Caco-2 (cell line): Measurements from ENCODE around the gene NDST3. TPM values are rescaled to one million over a fixed set of nuclear protein-coding genes. Genes with fewer than 3 reads are reported as not detected.
"Not testable (repeated sequence)": the region's sequence is repeated elsewhere in the genome, so short reads cannot be mapped to it uniquely, and the experiment has no call there.

Experiments used
- BruUV-seq: library from RNA; stranded (reverse); fragments of 400-500 nt; replicated peaks from 2 replicates; lab custom pipeline; 2021; lab: Mats Ljungman, UMichigan
- CTCF ChIA-PET: fragments of 300-600 bp; sonication (Branson Sonifier 250); formaldehyde crosslinking; loops from one replicate; lab custom pipeline; 2022; ENCODE audit warnings: antibody characterized with exemption; lab: Charles Lee
- POLR2A ChIA-PET: fragments of 300-600 bp; sonication (Branson Sonifier 250); formaldehyde crosslinking; loops from one replicate; lab custom pipeline; 2022; ENCODE audit warnings: antibody characterized with exemption; lab: Charles Lee
- DNase-seq, 2 experiments: peaks; one replicate each; pipeline versions ENCODE4 v3.0.0 to v3.0.0-alpha.2; 2020 to 2022
- H3K27me3 ChIP-seq: replicated peaks from 2 replicates; pipeline ENCODE4 v1.6.0; 2011; ENCODE audit warnings: low read length; ENCODE audit not compliant: control insufficient read depth, insufficient read depth
- H3K36me3 ChIP-seq: 2 replicates; pipeline ENCODE4 v1.5.1; 2011; ENCODE audit warnings: low read length; ENCODE audit not compliant: control insufficient read depth, insufficient read depth
- H3K4me1 ChIP-seq: fragments of 250-450 bp; sonication (Bioruptor Pico); 2 replicates; pipeline ENCODE4 v1.5.1; 2020; ENCODE audit warnings: mild to moderate bottlenecking
- H3K4me3 ChIP-seq: 2 replicates; pipeline ENCODE4 v1.5.1; 2011; ENCODE audit warnings: low read depth, mild to moderate bottlenecking, control low read depth, low read length
- H3K9me3 ChIP-seq: fragments of 250-450 bp; sonication (Bioruptor Pico); 2 replicates; pipeline ENCODE4 v1.5.1; 2020; ENCODE audit warnings: mild to moderate bottlenecking, moderate library complexity
- H3K27ac Mint-ChIP-seq: one replicate; pipeline ENCODE4 v1.8.0; 2022; ENCODE audit warnings: mixed read lengths; ENCODE audit not compliant: unreplicated experiment
- H3K27me3 Mint-ChIP-seq: one replicate; pipeline ENCODE4 v1.8.0; 2022; ENCODE audit warnings: mixed read lengths; ENCODE audit not compliant: insufficient read depth, unreplicated experiment
- H3K36me3 Mint-ChIP-seq: one replicate; pipeline ENCODE4 v1.8.0; 2022; ENCODE audit warnings: mild to moderate bottlenecking, mixed read lengths; ENCODE audit not compliant: insufficient read depth, unreplicated experiment
- H3K4me1 Mint-ChIP-seq: one replicate; pipeline ENCODE4 v1.8.0; 2022; ENCODE audit warnings: low read depth, mixed read lengths; ENCODE audit not compliant: unreplicated experiment
- H3K4me3 Mint-ChIP-seq: one replicate; pipeline ENCODE4 v1.8.0; 2022; ENCODE audit warnings: mild to moderate bottlenecking, moderate library complexity, mixed read lengths; ENCODE audit not compliant: unreplicated experiment
- H3K9me3 Mint-ChIP-seq: one replicate; pipeline ENCODE4 v1.8.0; 2022; ENCODE audit warnings: mixed read lengths; ENCODE audit not compliant: unreplicated experiment
- intact Hi-C: fragments of 100-400 bp; cut with micrococcal nuclease; formaldehyde crosslinking; loops from one replicate; pipeline ENCODE4 v1.10.0; 2022; ENCODE audit not compliant: unreplicated experiment
- total RNA-seq: library from RNA; stranded (reverse); gene quantifications from 2 replicates; pipeline ENCODE4 v1.2.3, GENCODE V29; 2022
- TF ChIP-seq, protein P1 (sequence below), 2 experiments: fragments of 200-600 bp in 1 of 2; IDR thresholded peaks; 1 replicate in 1 of 2; 2 replicates in 1 of 2; pipeline versions ENCODE4 v1.5.1 to v1.8.0; 2011 to 2022; ENCODE audit warnings: antibody characterized with exemption in 1 of 2, control low read depth in 1 of 2, inconsistent platforms in 1 of 2, low read depth in 1 of 2, low read length in 1 of 2, mild to moderate bottlenecking in 1 of 2, moderate library complexity in 1 of 2; ENCODE audit not compliant: insufficient read depth in 1 of 2, severe bottlenecking in 1 of 2, unreplicated experiment in 1 of 2

Gene NDST3
- total RNA-seq, 1 experiment from 2014 or later, result not detected

DNA sequence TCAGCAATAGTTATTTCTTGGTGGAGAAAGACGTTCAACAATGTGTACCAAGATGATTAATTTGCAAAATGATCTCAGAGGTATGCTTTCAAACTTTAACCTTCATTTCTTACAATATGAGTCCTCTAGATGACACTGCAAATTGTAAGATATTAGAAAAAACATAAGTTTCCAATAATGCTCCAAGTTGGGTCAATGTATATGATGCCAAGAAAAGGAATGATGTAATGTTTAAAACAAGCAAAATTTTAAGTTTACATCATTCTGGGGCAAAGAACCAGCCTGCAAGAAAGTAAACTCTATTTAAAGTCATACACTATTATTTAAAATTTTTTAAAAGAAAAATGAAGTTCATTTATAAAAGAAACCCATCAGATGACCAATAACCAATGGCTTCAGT lies 262.4 kb downstream of the NDST3 start:
- no TSS peak for BruUV-seq
- POLR2A ChIA-PET, result no interaction called here
- Histone ChIP-seq H3K4me3 (no peak overlapping the region), H3K36me3 (no peaks in the 10 kb centered on the region), H3K4me1 (no peaks in the 10 kb centered on the region), H3K27me3 (no peaks in the 10 kb centered on the region), H3K9me3 (no peaks in the 10 kb centered on the region)
- Mint-ChIP-seq H3K9me3 (no peaks in the 10 kb centered on the region), H3K4me1 (no peaks in the 10 kb centered on the region), H3K36me3 (no peaks in the 10 kb centered on the region), H3K27ac (no peak overlapping the region), H3K4me3 (no peak overlapping the region), H3K27me3 (no peaks in the 10 kb centered on the region)
- CTCF ChIA-PET, result no interaction called here
- intact Hi-C loops, result no loop called here
- DNase-seq, result no peak
- TF ChIP-seq, protein P1, sequence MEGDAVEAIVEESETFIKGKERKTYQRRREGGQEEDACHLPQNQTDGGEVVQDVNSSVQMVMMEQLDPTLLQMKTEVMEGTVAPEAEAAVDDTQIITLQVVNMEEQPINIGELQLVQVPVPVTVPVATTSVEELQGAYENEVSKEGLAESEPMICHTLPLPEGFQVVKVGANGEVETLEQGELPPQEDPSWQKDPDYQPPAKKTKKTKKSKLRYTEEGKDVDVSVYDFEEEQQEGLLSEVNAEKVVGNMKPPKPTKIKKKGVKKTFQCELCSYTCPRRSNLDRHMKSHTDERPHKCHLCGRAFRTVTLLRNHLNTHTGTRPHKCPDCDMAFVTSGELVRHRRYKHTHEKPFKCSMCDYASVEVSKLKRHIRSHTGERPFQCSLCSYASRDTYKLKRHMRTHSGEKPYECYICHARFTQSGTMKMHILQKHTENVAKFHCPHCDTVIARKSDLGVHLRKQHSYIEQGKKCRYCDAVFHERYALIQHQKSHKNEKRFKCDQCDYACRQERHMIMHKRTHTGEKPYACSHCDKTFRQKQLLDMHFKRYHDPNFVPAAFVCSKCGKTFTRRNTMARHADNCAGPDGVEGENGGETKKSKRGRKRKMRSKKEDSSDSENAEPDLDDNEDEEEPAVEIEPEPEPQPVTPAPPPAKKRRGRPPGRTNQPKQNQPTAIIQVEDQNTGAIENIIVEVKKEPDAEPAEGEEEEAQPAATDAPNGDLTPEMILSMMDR (IDR thresholded peaks at IDR 0.05; ENCODE audit: insufficient read depth in 1 of 2, low read depth in 1 of 2, low read length in 1 of 2, severe bottlenecking in 1 of 2, unreplicated experiment in 1 of 2), result no peak

DNA sequence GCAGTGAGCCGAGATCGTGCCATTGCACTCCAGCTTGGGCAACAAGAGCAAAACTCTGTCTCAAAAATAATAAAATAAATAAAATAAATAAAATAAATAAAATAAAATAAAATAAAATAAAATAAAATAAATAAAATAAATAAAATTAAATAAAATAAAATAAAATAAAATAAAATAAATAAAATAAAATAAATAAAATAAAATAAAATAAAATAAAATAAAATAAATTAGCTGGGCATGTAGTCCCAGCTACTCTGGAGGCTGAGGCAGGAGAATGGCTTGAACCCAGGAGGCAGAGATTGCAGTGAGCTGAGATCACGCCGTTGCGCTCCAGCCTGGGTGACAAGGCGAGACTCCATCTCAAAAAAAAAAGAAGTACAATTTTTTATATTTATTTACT lies 265.3 kb downstream of the NDST3 start:
- H3K9me3 ChIP-seq, DNase-seq, CTCF ChIA-PET, H3K27me3 Mint-ChIP-seq, H3K9me3 Mint-ChIP-seq, BruUV-seq, H3K4me3 ChIP-seq, intact Hi-C loops, POLR2A ChIA-PET, H3K4me3 Mint-ChIP-seq, H3K27me3 ChIP-seq, H3K4me1 ChIP-seq, H3K4me1 Mint-ChIP-seq, H3K27ac Mint-ChIP-seq, H3K36me3 Mint-ChIP-seq, H3K36me3 ChIP-seq: not testable (repeated sequence)

DNA sequence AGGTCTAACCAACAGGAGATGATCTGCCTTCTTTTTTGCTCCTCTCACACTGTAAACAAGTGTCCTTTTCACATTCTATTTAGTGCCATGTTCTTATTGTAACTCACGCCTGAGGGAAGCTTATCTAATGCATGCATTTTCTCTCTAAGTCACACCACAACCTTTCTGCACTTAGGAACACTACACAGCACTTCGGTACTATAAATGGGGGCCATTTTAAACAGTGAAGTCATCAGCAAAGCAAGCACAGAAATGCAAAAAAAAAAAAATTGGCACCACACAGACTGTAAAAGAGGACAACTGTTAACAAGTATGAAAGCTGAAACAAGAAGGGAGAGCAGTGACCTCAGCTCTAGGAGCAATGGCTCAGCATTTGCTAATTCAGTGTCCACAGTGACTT lies 273.4 kb downstream of the NDST3 start:
- ChIA-PET POLR2A (no interaction called here), CTCF (no interaction called here)
- Histone ChIP-seq H3K9me3 (no peaks in the 10 kb centered on the region), H3K27me3 (no peaks in the 10 kb centered on the region), H3K36me3 (no peaks in the 10 kb centered on the region), H3K4me3 (no peak overlapping the region), H3K4me1 (no peaks in the 10 kb centered on the region)
- Mint-ChIP-seq H3K36me3 (peaks cover 6% of the 10 kb centered on the region), H3K4me1 (no peaks in the 10 kb centered on the region), H3K27me3 (peaks cover 5% of the 10 kb centered on the region), H3K9me3 (no peaks in the 10 kb centered on the region), H3K4me3 (no peak overlapping the region), H3K27ac (no peak overlapping the region)
- BruUV-seq, result no TSS peak
- intact Hi-C loops, result no loop called here
- no peak for DNase-seq
- TF ChIP-seq, protein P1 (IDR thresholded peaks at IDR 0.05; ENCODE audit: insufficient read depth in 1 of 2, low read depth in 1 of 2, low read length in 1 of 2, severe bottlenecking in 1 of 2, unreplicated experiment in 1 of 2), result no peak
